Activated naive CD4-positive, alpha-beta T cell treated with Interleukin-2 at 50 U/mL for 16 hours (primary cell): ENCODE results near the gene TEX13A.

Experiments used
- DNase-seq: peaks from one replicate; pipeline ENCODE4 v3.0.0-alpha.2; 2020

TEX13A gene

DNA sequence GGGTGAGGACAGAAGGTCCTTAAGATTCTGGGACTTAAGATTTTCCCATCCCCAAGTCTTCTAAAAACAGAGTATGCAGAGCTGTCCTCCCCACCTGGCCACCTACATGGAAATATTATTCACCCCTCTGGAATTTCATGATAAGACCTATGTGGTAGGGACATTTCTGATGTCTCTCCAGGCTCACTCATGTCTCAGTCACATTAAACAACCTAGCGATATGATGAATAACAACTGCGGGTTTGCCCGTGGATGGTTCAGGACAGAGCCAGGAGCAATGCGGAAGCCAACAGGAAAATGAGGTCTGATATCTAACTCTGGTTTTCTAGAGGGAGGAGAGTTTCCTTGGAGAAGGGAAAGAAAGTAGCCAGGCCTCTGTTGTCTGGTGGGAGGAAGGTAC lies 47.4 kb downstream of the TEX13A start:
- DNase-seq, result no peak
